Cardiac fibroblast (primary cell): ENCODE data around the gene RAPGEF6.

Source experiments
- DNase-seq, 2 donors: peaks; one replicate each; pipeline versions ENCODE4 v3.0.0 to v3.0.0-alpha.2; 2010; ENCODE audit warnings: low read depth in 2 of 2
- H3K4me3 ChIP-seq, 2 donors: replicated peaks in 1 of 2; 1 replicate in 1 of 2; 2 replicates in 1 of 2; pipeline ENCODE4 v1.5.1; 2011; ENCODE audit warnings: low read depth in 2 of 2, low read length in 2 of 2, mild to moderate bottlenecking in 2 of 2, moderate library complexity in 1 of 2
- TF ChIP-seq, protein P1 (sequence below): IDR thresholded peaks from one replicate; pipeline ENCODE4 v1.5.1; 2011; ENCODE audit warnings: low read depth, mild to moderate bottlenecking, low read length, inconsistent platforms

Gene RAPGEF6

DNA sequence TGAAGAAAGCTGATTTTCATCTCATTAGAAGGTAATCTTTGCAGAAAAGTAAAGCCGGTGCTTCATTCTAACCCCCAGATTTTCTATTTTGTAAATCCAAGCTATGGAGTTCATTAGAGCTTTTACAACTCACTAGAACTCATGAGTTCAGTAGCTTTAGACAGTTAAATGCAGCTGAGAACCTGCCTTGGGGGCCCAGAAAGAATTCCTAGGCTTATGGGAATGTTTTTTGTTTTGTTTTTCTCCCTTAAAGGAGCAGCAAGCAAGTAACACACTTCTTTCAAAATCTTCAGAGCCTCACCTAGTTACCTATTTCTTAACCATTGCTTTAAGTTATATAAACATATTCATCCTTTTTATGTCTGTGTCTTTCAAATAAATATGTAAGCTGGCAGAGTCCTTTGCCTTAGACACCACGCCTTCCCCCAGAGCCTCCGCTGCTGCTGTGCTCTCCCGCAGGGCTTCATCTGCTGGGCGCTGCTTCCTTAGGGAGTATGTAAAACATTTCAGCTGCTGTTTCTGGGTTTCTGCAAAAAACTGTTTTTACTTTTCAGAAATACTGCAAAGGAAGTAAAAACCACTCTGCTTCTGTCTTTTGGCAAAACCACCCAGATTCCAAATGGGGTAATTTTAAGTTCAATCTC lies 238.3 kb downstream of the RAPGEF6 start:
- TF ChIP-seq, protein P1, sequence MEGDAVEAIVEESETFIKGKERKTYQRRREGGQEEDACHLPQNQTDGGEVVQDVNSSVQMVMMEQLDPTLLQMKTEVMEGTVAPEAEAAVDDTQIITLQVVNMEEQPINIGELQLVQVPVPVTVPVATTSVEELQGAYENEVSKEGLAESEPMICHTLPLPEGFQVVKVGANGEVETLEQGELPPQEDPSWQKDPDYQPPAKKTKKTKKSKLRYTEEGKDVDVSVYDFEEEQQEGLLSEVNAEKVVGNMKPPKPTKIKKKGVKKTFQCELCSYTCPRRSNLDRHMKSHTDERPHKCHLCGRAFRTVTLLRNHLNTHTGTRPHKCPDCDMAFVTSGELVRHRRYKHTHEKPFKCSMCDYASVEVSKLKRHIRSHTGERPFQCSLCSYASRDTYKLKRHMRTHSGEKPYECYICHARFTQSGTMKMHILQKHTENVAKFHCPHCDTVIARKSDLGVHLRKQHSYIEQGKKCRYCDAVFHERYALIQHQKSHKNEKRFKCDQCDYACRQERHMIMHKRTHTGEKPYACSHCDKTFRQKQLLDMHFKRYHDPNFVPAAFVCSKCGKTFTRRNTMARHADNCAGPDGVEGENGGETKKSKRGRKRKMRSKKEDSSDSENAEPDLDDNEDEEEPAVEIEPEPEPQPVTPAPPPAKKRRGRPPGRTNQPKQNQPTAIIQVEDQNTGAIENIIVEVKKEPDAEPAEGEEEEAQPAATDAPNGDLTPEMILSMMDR = no peak
- DNase-seq = no peak
- no peak overlapping the region for H3K4me3 ChIP-seq

GRCh38 chr5:131396015-131396414 lies 239.0 kb downstream of the RAPGEF6 start:
- DNase-seq = no peak
- TF ChIP-seq, protein P1 = no peak
- H3K4me3 ChIP-seq = no peak overlapping the region

DNA sequence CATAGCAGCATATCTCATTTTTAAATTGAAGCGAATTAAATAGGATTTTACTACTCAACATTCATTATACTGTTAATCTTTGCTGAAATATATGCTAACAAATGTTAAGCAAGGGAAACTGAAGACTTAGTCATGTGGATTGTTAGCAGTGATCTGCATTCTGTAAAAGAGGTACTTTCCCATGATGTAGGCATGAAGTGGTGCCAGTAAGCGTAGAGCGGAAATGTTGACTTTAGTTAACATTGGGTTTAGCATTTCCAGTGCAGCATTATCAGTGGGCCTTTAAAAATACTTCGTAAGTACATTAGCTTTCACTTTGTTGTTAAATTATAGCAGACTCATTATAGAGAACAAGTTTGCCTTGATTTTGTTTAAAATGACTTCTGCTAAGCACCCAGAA lies 240.9 kb downstream of the RAPGEF6 start:
- TF ChIP-seq, protein P1 = no peak
- no peak overlapping the region for H3K4me3 ChIP-seq
- peak; percentile 39 to 63 for DNase-seq

GRCh38 chr5:131393498-131393968 lies 241.5 kb downstream of the RAPGEF6 start:
- peak in 1 of 2 donors; percentile 38 for DNase-seq
- TF ChIP-seq, protein P1 = no peak
- no peak overlapping the region for H3K4me3 ChIP-seq

- TF ChIP-seq, protein P1 = no peak
- no peak for DNase-seq
- no peak overlapping the region for H3K4me3 ChIP-seq
Observed at GRCh38 chr5:131392466-131393095, 242.4 kb downstream of the RAPGEF6 start.

GRCh38 chr5:131389869-131390265 lies 245.2 kb downstream of the RAPGEF6 start:
- TF ChIP-seq, protein P1 = no peak
- no peak overlapping the region for H3K4me3 ChIP-seq
- no peak for DNase-seq
